ENCODE results near the gene BMP15.

The BMP15 gene

DNA sequence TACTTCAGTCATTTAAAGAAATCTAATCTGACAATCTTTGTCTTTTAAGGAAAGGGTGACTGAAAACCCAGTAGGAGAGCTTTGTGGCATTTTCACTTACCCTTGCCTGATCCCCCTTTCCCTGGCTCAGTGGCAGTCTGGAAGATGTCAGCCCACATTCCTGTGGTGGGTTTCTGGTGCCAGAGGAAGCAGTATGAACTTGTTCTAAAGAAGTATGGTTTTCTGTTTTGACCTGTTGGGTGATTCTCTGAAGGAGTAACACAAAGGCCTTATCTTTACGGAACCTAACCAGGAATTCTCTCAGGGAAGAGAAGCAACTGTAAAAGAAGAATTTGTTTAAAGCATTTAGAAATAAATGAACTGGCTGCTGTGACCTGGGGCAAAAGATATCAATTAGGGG is 41.9 kb downstream of the BMP15 start:
- Mint-ChIP-seq H3K27me3 (ENCODE audit: low read depth, poor library complexity) (no peaks in the 10 kb centered on the region), H3K9me3 (peaks cover 40% of the 10 kb centered on the region), H3K36me3 (ENCODE audit: low read depth) (no peaks in the 10 kb centered on the region), H3K4me3 (no peak overlapping the region), H3K27ac (no peak overlapping the region), H3K4me1 (no peaks in the 10 kb centered on the region)
- TF ChIP-seq, protein P1, sequence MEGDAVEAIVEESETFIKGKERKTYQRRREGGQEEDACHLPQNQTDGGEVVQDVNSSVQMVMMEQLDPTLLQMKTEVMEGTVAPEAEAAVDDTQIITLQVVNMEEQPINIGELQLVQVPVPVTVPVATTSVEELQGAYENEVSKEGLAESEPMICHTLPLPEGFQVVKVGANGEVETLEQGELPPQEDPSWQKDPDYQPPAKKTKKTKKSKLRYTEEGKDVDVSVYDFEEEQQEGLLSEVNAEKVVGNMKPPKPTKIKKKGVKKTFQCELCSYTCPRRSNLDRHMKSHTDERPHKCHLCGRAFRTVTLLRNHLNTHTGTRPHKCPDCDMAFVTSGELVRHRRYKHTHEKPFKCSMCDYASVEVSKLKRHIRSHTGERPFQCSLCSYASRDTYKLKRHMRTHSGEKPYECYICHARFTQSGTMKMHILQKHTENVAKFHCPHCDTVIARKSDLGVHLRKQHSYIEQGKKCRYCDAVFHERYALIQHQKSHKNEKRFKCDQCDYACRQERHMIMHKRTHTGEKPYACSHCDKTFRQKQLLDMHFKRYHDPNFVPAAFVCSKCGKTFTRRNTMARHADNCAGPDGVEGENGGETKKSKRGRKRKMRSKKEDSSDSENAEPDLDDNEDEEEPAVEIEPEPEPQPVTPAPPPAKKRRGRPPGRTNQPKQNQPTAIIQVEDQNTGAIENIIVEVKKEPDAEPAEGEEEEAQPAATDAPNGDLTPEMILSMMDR (IDR thresholded peaks at IDR 0.05), result no peak
- no peak for DNase-seq

DNA sequence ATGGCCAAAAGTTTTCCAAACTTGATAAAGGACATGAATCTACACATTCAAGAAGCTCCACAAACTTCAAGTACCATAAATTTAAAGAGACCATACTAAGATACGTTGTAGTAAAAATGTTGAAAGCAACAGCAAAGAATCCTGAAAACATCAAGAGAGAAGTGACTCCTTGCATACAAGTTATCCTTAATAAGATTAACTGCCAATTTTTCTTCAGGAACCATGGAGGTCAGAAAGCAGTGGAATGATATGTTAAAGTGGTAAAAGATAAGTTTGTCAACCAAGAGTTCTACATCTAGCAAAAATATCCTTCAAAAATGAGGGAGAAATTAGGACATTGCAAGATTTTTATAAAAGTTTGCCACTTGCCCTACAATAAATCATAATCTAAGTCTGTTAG is 43.3 kb downstream of the BMP15 start:
- H3K9me3 Mint-ChIP-seq, result peaks cover 40% of the 10 kb centered on the region
- H3K36me3 Mint-ChIP-seq (ENCODE audit: low read depth), result no peaks in the 10 kb centered on the region
- TF ChIP-seq, protein P1 (IDR thresholded peaks at IDR 0.05), result no peak
- H3K27me3 Mint-ChIP-seq (ENCODE audit: low read depth, poor library complexity), result no peaks in the 10 kb centered on the region
- DNase-seq, result no peak
- H3K4me1 Mint-ChIP-seq, result no peaks in the 10 kb centered on the region
- H3K4me3 Mint-ChIP-seq, result no peak overlapping the region
- H3K27ac Mint-ChIP-seq, result no peak overlapping the region

DNA sequence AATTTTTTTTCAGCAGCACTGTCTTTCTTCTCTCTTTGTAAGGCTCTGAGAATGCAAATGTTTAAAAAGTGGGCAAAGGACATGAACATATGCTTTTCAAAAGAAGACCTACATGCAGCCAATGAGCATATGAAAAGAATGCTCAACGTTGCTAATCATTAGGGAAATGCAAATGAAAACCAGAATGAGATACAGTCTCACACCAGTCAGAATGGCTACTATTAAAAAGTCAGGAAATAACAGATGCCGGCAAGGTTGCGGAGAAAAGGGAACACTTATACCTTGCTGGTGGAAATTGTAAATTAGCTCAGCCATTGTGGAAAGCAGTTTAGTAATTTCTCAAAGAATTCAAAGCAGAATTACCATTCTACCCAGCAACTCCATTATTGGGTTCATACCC is 51.6 kb downstream of the BMP15 start:
- Mint-ChIP-seq H3K4me1 (no peaks in the 10 kb centered on the region), H3K4me3 (no peak overlapping the region), H3K27me3 (ENCODE audit: low read depth, poor library complexity) (no peaks in the 10 kb centered on the region), H3K36me3 (ENCODE audit: low read depth) (no peaks in the 10 kb centered on the region), H3K9me3 (peaks cover 5% of the 10 kb centered on the region), H3K27ac (no peak overlapping the region)
- TF ChIP-seq, protein P1 (IDR thresholded peaks at IDR 0.05), result no peak
- no peak for DNase-seq

DNA sequence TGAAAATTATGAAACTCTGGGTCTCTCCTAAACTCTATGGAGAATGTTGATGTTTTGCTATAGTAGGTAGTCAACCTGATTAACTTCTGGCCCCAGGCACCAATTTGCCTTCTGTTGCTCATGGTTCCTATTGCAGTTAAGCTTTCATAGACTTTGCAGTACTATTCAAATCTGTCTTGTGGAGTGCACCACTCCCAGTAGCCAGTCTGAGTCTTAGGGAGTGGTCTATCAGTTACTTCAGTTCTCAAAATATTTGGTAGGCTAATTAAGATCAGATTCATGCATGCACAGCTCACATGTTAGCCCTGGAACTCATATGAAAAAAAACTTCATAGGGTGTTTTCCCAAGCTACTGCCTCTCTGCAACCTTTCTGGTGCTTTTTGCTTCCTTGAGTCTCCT is 53.3 kb downstream of the BMP15 start:
- TF ChIP-seq, protein P1 (IDR thresholded peaks at IDR 0.05), result no peak
- Mint-ChIP-seq H3K36me3 (ENCODE audit: low read depth) (no peaks in the 10 kb centered on the region), H3K4me3 (no peak overlapping the region), H3K9me3 (peaks cover 8% of the 10 kb centered on the region), H3K4me1 (no peaks in the 10 kb centered on the region), H3K27me3 (ENCODE audit: low read depth, poor library complexity) (peaks cover 4% of the 10 kb centered on the region), H3K27ac (no peak overlapping the region)
- DNase-seq, result no peak

All from nephron progenitor cell (in vitro differentiated cells).